MCF 10A (cell line): ENCODE data around the gene FCHO1. TPM values are rescaled to one million over a fixed set of nuclear protein-coding genes. Genes with fewer than 3 reads are reported as not detected.
"Not testable (repeated sequence)": the region's sequence is repeated elsewhere in the genome, so short reads cannot be mapped to it uniquely, and the experiment has no call there.

Source experiments
- BruUV-seq: library from RNA; stranded (reverse); fragments of 400-500 nt; replicated peaks from 2 replicates; lab custom pipeline; 2021; lab: Mats Ljungman, UMichigan
- CTCF ChIA-PET: fragments of 300-600 bp; sonication (Branson Sonifier 250); formaldehyde crosslinking; extraction: SDS; loops from one replicate; lab custom pipeline; 2021; ENCODE audit warnings: antibody characterized with exemption, inconsistent platforms; lab: Yijun Ruan, JAX
- POLR2A ChIA-PET: fragments of 300-600, 350-650 bp; sonication (Branson Sonifier 250); formaldehyde crosslinking; extraction: SDS; loops from one replicate; lab custom pipeline; 2020; ENCODE audit warnings: antibody characterized with exemption, inconsistent platforms; lab: Yijun Ruan, JAX
- DNase-seq: peaks from one replicate; pipeline ENCODE4 v3.0.0-alpha.2; 2018; ENCODE audit not compliant: unreplicated experiment
- H3K27ac Mint-ChIP-seq: one replicate; pipeline ENCODE4 v1.8.0; 2022; ENCODE audit warnings: mild to moderate bottlenecking, low read depth, mixed read lengths; ENCODE audit not compliant: unreplicated experiment
- H3K27me3 Mint-ChIP-seq: one replicate; pipeline ENCODE4 v1.8.0; 2022; ENCODE audit warnings: mixed read lengths; ENCODE audit not compliant: insufficient read depth, unreplicated experiment
- H3K36me3 Mint-ChIP-seq: one replicate; pipeline ENCODE4 v1.8.0; 2022; ENCODE audit warnings: mild to moderate bottlenecking, moderate library complexity, mixed read lengths; ENCODE audit not compliant: insufficient read depth, unreplicated experiment
- H3K4me1 Mint-ChIP-seq: one replicate; pipeline ENCODE4 v1.8.0; 2022; ENCODE audit warnings: mixed read lengths; ENCODE audit not compliant: insufficient read depth, unreplicated experiment
- H3K4me3 Mint-ChIP-seq: one replicate; pipeline ENCODE4 v1.8.0; 2022; ENCODE audit warnings: mild to moderate bottlenecking, moderate library complexity, mixed read lengths; ENCODE audit not compliant: unreplicated experiment
- H3K9me3 Mint-ChIP-seq: one replicate; pipeline ENCODE4 v1.8.0; 2022; ENCODE audit warnings: mixed read lengths; ENCODE audit not compliant: unreplicated experiment
- CTCF ChIP-seq: fragments of 200-600 bp; IDR thresholded peaks from one replicate; pipeline ENCODE4 v1.8.0; 2022; ENCODE audit warnings: antibody characterized with exemption, mild to moderate bottlenecking; ENCODE audit not compliant: unreplicated experiment
- intact Hi-C: fragments of 100-400 bp; cut with micrococcal nuclease; formaldehyde crosslinking; loops from 2 replicates; pipeline ENCODE4 v1.14.1; 2022
- total RNA-seq: library from RNA; stranded (reverse); gene quantifications from 2 replicates; pipeline ENCODE4 v1.2.3, GENCODE V29; 2022

FCHO1 gene
- total RNA-seq, 1 experiment from 2014 or later = 0.23 TPM

- BruUV-seq = no TSS peak
- Mint-ChIP-seq H3K4me1 (peaks cover 9% of the 10 kb centered on the region), H3K4me3 (no peak overlapping the region), H3K27ac (no peak overlapping the region), H3K9me3 (no peaks in the 10 kb centered on the region), H3K27me3 (no peaks in the 10 kb centered on the region), H3K36me3 (no peaks in the 10 kb centered on the region)
- no peak for DNase-seq
- ChIA-PET CTCF (interaction anchor here (1.1 kb wide), 1 partner anchor 84 kb away, joined by 6 read pairs; no protein-coding TSS in a partner anchor), POLR2A (no interaction called here)
- intact Hi-C loops = no loop called here
- TF ChIP-seq CTCF = no peak
These were observed 19.3 kb downstream of the FCHO1 start for GRCh38 chr19:17770613-17771012.

GRCh38 chr19:17772172-17772571 lies 20.9 kb downstream of the FCHO1 start:
- no peak for TF ChIP-seq CTCF
- Mint-ChIP-seq H3K27me3 (no peaks in the 10 kb centered on the region), H3K9me3 (no peaks in the 10 kb centered on the region), H3K4me1 (peaks cover 6% of the 10 kb centered on the region), H3K4me3 (no peak overlapping the region), H3K36me3 (no peaks in the 10 kb centered on the region), H3K27ac (no peak overlapping the region)
- ChIA-PET POLR2A (no interaction called here), CTCF (interaction anchor here (0.7 kb wide), 1 partner anchor 136 kb away, joined by 4 read pairs; no protein-coding TSS in a partner anchor)
- no TSS peak for BruUV-seq
- intact Hi-C loops = no loop called here
- DNase-seq = peak; percentile 38

- Mint-ChIP-seq H3K36me3 (no peaks in the 10 kb centered on the region), H3K27me3 (no peaks in the 10 kb centered on the region), H3K4me1 (peaks cover 13% of the 10 kb centered on the region), H3K9me3 (no peaks in the 10 kb centered on the region), H3K27ac (no peak overlapping the region), H3K4me3 (no peak overlapping the region)
- CTCF ChIA-PET = interaction anchor here (0.5 to 2.4 kb wide), 24 partner anchors 9 to 395 kb away, joined by 3 to 20 read pairs (median 4); partner anchors contain the start of gene MAP1S
- DNase-seq = peak; percentile 76
- intact Hi-C loops = no loop called here
- POLR2A ChIA-PET = no interaction called here
- BruUV-seq = no TSS peak
- TF ChIP-seq CTCF = peak; percentile 70
These were observed 24.1 kb downstream of the FCHO1 start for GRCh38 chr19:17775245-17775927.

- no peaks in the 10 kb centered on the region for H3K9me3 Mint-ChIP-seq
- no peak for TF ChIP-seq CTCF
- H3K36me3 Mint-ChIP-seq = no peaks in the 10 kb centered on the region
- H3K27me3 Mint-ChIP-seq = no peaks in the 10 kb centered on the region
- no peak overlapping the region for H3K4me3 Mint-ChIP-seq
- DNase-seq = peak; percentile 26
- ChIA-PET CTCF (interaction anchor here (0.6 to 2.4 kb wide), 6 partner anchors 8 to 280 kb away, joined by 3 to 20 read pairs (median 3); no protein-coding TSS in a partner anchor), POLR2A (interaction anchor here (0.6 kb wide), 1 partner anchor 670 kb away, joined by 3 read pairs; no protein-coding TSS in a partner anchor)
- intact Hi-C loops = no loop called here
- BruUV-seq = no TSS peak
- peaks cover 13% of the 10 kb centered on the region for H3K4me1 Mint-ChIP-seq
- H3K27ac Mint-ChIP-seq = no peak overlapping the region
These were observed 24.9 kb downstream of the FCHO1 start for GRCh38 chr19:17775991-17776803.

- H3K9me3 Mint-ChIP-seq, BruUV-seq, H3K36me3 Mint-ChIP-seq, intact Hi-C loops, H3K27me3 Mint-ChIP-seq, DNase-seq, H3K27ac Mint-ChIP-seq: not testable (repeated sequence)
- H3K4me1 Mint-ChIP-seq = peaks cover 13% of the 10 kb centered on the region
- peak overlapping the region; percentile 23 for H3K4me3 Mint-ChIP-seq
- POLR2A ChIA-PET = interaction anchor here (0.9 kb wide), 1 partner anchor 59 kb away, joined by 3 read pairs; the partner anchor contains the start of gene MAP1S
- CTCF ChIA-PET = interaction anchor here (0.6 to 0.8 kb wide), 2 partner anchors 79 to 187 kb away, joined by 4 to 5 read pairs; no protein-coding TSS in a partner anchor
These were observed 26.6 kb downstream of the FCHO1 start for GRCh38 chr19:17777840-17778239.
